GM21360 (cell line): ENCODE data around the gene KRTAP5-10.
"Not testable (repeated sequence)": the region's sequence is repeated elsewhere in the genome, so short reads cannot be mapped to it uniquely, and the experiment has no call there.

Experiments
- ATAC-seq: cut with Tn5 transposase; IDR thresholded peaks from one replicate; pipeline ENCODE4 v1.9.1; 2021; ENCODE audit warnings: mild to moderate bottlenecking, moderate library complexity; ENCODE audit not compliant: unreplicated experiment

The KRTAP5-10 gene

GRCh38 chr11:71565263-71565662, at the start of gene KRTAP5-10:
Gene KRTAP5-10 (plus strand): TSS chr11:71565563. CDS start chr11:71565588, 25 bp downstream.
- ATAC-seq, result no peak

- ATAC-seq, result no peak
Measured at GRCh38 chr11:71518506-71519471, 46.6 kb upstream of the KRTAP5-10 start.

- no peak for ATAC-seq
Measured at GRCh38 chr11:71519546-71519945, 45.8 kb upstream of the KRTAP5-10 start.

- ATAC-seq, result no peak
Measured at GRCh38 chr11:71525188-71525937, 40.0 kb upstream of the KRTAP5-10 start.

- ATAC-seq, result no peak
Measured at GRCh38 chr11:71525938-71526495, 39.3 kb upstream of the KRTAP5-10 start.

GRCh38 chr11:71526796-71527575, 38.4 kb upstream of the KRTAP5-10 start, which contains the start of gene KRTAP5-7:
Gene KRTAP5-7 (plus strand): TSS chr11:71527267. CDS start chr11:71527301, 34 bp downstream.
- ATAC-seq, result not testable (repeated sequence)

- ATAC-seq, result no peak
Measured at GRCh38 chr11:71527576-71528210, 37.7 kb upstream of the KRTAP5-10 start.

GRCh38 chr11:71530602-71531001, 34.8 kb upstream of the KRTAP5-10 start:
- ATAC-seq, result no peak

- ATAC-seq, result no peak
Measured at GRCh38 chr11:71532036-71532610, 33.2 kb upstream of the KRTAP5-10 start.

GRCh38 chr11:71534711-71535608, 30.4 kb upstream of the KRTAP5-10 start:
- ATAC-seq, result not testable (repeated sequence)

GRCh38 chr11:71535825-71536224, 29.5 kb upstream of the KRTAP5-10 start:
- ATAC-seq, result no peak

GRCh38 chr11:71537537-71537936, 27.8 kb upstream of the KRTAP5-10 start:
- ATAC-seq, result no peak

GRCh38 chr11:71537977-71538665, 27.2 kb upstream of the KRTAP5-10 start, which contains the start of gene KRTAP5-8:
Gene KRTAP5-8 (plus strand): TSS chr11:71538025. CDS start chr11:71538056, 31 bp downstream.
- ATAC-seq, result not testable (repeated sequence)

- ATAC-seq, result no peak
Measured at GRCh38 chr11:71538666-71538990, 26.7 kb upstream of the KRTAP5-10 start.

- no peak for ATAC-seq
Measured at GRCh38 chr11:71539017-71539416, 26.3 kb upstream of the KRTAP5-10 start.

- not testable (repeated sequence) for ATAC-seq
Measured at GRCh38 chr11:71539971-71540370, 25.4 kb upstream of the KRTAP5-10 start.

- not testable (repeated sequence) for ATAC-seq
Measured at GRCh38 chr11:71540521-71541304, 24.6 kb upstream of the KRTAP5-10 start.
